NCI-H748 treated with DMSO at 0.1 percent for 48 hours (cell line): ENCODE data around the gene DEK.

Experiments
- DNase-seq: peaks from one replicate; lab custom pipeline; 2025; lab: John Stamatoyannopoulos, UW

DEK gene

DNA sequence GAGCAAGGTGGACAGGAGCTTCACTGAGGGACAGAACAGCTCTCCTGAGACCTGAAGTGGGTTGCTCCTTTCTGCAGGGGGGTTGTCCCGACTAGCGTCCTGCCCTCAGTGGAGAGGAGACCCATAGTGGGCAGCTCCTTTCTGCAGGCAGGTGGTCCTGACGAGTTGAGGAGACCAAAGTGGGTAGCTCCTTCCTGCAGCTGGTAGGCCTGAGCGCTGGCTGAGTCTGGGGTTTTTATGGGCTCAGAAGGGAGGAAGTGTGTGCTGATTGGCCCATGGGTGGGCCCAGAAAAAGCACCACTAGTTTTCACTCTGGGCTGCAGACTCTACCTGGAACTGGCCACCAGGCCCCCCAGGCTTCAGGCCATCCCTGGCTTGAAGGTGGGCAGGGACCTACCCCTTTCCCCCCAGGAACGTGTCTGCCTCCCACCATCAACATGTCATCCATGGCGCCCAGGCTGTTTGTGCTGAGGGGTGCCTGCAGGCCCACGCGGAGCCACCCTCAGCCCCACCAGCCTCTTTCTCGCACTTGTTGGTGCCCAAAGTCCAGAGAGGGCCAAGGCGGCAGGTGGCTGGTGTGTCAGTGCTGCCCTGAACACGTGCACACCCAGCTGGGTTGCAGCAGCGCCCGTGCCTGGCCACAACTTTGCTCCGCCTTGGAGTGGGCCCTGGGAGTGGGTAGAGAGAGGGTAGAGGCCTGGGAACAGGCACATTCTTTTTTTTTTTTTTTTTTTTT is 1.6 kb upstream of the DEK start:
- DNase-seq: no peak

DNA sequence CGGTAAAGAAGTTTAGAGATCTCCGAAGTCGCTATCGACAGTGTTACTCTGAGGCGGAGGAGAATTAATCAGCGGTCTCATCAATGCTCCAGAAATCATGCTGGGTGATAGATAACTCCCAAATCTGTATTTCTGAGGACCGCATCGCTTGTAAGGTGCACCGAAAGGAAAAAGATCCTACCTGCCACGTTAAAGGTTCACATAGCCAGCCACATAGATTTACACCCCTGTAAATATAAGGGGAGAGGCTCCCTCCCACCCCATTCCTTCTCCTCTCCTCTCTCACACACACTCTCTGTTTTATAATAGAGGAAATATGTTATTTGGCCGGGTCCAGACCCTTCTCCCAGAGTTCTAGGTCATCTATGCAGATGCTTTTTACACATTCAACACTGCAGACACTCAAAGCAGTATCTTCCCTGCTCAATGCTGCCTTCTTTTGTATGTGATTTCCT is 620 bp upstream of the DEK start:
- DNase-seq: peak; percentile 60

GRCh38 chr6:18263418-18264218 is 712 bp downstream of the DEK start:
- peak; percentile 42 for DNase-seq

DNA sequence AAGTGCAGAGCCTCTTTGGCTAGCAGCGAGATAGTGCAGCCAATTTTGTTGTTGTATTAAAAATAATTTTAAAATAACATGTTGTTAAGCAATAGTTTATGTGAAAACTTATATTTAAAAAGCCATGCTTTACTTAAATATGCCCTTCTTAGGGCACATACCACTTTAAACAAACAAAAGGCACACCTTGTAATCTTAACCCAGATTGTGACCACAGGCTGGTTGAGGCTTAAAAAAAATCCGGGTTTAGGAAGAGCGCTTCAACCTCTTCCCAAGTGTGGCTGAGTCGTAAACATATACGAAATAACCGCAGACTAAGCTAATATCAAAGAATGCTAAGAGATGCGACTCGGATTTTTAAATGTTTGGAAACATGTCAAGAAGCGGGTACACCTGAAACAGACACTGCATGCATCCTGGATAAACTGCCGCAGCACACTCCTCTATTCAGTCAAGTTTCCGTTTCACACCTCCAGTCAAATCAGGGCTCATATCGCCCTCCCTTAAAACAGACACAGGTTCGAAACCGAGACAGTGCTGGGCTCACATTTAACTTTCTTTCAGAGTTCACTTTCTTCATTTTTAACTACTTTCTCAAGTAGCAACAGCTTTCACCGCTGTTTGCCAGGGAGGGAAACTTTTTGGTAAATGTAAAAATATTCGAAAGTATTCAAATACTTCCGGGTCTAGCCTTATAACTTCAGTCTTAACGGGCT is 1.5 kb downstream of the DEK start:
- DNase-seq: peak; percentile 18

DNA sequence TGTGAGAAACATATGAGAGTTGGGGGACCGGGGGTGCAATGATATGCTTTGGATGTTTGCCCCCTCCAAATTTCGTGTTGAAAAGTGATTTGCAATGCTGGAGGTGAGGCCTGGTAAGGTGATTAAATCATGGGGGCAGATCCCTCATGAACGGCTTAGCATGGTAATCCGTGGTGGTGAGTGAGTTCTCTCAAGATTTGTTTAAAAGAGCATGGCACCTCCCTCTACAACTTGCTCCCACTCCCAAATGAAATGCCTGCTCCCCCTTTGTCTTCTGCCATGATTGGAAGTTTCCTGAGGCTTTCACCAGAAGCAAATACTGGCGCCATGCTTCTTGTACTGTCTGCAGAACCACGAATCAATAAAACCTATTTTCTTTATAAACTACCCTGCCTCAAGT is 2.5 kb downstream of the DEK start:
- DNase-seq: no peak

GRCh38 chr6:18260448-18261106 is 3.8 kb downstream of the DEK start:
- no peak for DNase-seq

DNA sequence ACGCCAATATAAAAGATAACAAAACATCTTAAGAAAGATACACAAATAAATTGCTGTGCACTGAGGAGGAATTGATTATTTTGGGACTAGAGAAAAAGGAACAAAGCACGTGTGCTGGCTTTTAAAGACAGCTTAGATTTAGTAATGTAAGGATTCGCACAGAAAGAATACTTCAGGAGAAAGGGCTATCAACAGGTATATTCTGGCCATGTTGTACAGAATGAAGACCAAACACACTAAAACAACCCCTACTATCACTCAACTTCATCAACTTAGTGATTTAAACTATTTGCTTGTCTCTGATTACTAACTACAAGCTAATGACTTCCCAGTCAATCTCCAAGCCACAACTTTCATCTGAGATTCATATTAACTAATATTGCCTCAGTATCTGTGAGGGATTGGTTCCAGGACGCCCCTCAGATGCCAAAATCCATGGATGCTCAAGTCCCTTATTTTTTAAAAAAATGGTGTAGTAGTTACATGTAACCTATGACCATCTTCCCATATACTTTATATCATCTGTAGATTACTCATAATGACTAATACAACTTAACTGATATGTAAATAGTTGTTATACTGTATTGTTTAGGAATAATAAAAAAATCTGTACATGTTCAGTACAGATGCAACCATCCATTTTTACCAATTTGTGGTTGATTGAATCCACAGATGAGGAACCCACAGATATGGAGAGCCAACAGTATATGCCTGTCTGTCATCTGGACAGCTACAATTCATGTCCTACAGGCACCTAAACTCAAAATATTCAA is 4.5 kb downstream of the DEK start:
- DNase-seq: no peak

DNA sequence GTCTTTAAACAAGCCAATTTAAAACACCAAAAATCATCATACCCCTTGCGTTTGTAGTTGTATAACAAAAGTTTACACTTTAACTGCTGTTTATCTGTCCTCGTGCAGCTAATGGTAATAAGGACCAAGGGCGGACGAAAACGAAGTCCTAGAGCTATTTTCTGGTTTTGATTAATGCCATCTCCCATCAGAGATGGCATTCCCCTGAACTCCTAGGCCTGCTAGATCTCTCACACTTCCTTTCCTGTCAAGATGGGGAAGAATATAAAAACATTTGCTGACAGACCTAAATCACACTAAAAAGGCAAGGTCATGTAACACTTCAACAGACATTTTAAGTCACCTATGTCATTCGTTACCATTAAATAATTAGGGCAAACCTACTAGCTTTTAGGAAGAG is 9.5 kb downstream of the DEK start:
- no peak for DNase-seq

- DNase-seq: no peak
Observed at GRCh38 chr6:18253635-18254034, 10.7 kb downstream of the DEK start.

DNA sequence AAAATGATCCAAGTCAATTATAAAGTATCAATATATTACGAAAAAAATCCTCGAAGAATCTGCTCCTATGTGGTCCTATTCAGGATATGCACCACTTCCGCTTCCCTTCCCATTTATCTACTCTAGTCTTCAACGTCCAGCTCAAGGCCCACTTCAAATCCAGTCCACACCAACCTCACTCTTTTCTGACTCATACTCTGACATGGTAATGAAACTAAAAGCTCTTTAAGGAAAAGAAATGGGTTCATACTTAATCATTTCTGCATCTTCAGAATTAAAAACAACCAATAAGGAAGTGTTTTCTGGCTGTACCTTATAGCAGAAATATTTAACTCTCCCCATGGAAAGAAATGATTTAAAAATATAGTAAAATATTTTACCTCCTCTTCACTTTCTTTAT is 15.1 kb downstream of the DEK start:
- no peak for DNase-seq

GRCh38 chr6:18248698-18249097 is 15.6 kb downstream of the DEK start:
- no peak for DNase-seq

GRCh38 chr6:18247002-18247401 is 17.3 kb downstream of the DEK start:
- DNase-seq: no peak

GRCh38 chr6:18246205-18246604 is 18.1 kb downstream of the DEK start:
- DNase-seq: no peak

- no peak for DNase-seq
Observed at GRCh38 chr6:18245642-18246041, 18.7 kb downstream of the DEK start.

DNA sequence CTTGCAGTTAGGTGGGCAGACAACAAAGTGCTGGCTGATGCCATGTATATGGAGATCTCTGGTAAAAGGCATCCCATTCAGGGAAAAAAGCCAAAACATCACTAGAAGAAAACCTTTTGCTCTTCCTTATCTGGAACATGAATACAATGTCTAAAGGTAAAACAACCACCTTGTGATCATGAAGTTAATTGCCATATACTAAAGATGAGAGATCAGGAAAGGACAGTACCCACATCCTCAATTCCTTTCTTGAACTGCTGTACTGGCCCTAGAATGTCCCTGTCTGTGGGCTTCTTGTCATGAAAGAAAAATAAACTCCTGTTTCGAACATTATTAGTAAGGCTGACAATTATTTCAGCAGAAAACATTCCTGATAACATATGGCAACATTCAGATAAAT is 19.3 kb downstream of the DEK start:
- no peak for DNase-seq

- no peak for DNase-seq
Observed at GRCh38 chr6:18244251-18244650, 20.1 kb downstream of the DEK start.

DNA sequence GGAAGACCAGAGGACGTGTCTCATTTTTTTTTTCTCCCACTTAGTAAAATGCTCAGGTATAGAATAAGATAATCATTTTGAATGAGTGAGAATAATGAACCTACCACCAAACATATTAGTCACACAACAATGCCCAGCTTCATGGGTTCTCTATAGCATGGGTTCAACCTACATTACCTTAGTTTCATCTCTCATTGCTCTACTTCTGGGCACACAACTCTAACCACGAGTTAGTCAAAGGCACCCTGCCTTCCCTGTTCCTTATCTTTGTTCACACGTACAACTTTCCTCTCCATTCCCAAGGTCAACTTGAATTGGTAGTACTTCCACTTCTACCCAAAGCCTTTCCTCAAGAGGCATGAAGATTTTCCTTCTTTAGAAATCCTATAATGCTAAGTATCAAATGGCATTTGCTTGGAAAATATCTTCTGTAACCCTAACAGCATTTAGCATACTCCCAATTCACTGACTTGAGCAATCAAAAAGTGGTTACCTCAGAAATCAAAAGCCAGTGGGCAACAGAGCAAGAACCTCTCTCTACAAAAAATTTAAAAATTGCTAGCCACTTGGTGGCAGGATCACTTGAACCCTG is 20.9 kb downstream of the DEK start:
- DNase-seq: no peak

DNA sequence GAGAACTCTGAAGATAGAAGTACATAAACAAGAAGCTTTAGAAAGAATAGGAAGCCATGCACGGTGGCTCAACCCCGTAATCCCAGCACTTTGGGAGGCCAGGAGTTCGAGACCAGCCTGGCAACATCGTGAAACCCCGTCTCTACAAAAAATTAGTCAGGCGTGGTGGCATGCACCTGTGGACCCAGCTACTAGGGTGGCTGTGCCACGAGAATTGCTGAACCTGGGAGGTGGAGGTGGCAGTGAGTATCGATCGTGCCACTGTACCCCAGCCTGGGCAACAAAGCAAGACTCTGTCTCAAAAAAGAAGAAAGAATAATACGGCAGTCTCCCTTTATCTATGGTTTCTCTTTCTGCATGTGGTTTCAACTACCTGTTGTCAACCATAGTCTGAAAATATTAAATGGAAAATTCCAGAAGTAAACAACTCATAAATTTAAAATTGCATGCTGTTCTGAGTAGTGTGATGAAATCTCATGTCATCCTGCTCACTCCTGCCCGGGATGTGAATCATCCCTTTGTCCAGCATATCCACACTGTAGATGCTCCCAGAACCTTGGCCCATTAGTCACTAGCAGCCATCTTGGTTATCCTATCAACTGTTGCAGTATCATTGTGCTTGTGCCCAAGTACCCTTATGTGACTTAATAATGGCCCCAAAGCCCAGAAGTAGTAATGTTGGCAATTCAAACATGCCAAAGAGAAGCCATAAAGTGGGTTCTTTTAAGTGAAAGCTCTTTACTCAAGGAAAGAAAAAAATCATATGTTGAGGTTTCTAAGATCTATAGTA is 22.1 kb downstream of the DEK start:
- no peak for DNase-seq

GRCh38 chr6:18241208-18242038 is 22.9 kb downstream of the DEK start:
- no peak for DNase-seq
